Peyer's patch (tissue), 4 donors: ENCODE data around the gene MCAT. TPM values are rescaled to one million over a fixed set of nuclear protein-coding genes. Genes with fewer than 3 reads are reported as not detected.

ENCODE experiments used
- DNase-seq, 3 donors: peaks; one replicate each; pipeline ENCODE4 v3.0.0-alpha.2; 2017 to 2019
- H3K27ac ChIP-seq, 4 donors: fragments of 200-600 bp; sonication (generic); one replicate each; pipeline ENCODE4 v1.5.1; 2016 to 2019
- H3K27me3 ChIP-seq, 2 donors: fragments of 200-600 bp; sonication (generic); one replicate each; pipeline ENCODE4 v1.5.1; 2019
- H3K36me3 ChIP-seq, 3 donors: fragments of 200-600 bp; sonication (generic); one replicate each; pipeline ENCODE4 v1.5.1; 2016 to 2019
- H3K4me1 ChIP-seq, 4 donors: fragments of 200-600 bp; sonication (generic); one replicate each; pipeline ENCODE4 v1.5.1; 2016 to 2019
- H3K4me3 ChIP-seq, 4 donors: fragments of 200-600 bp; sonication (generic); 1 replicate in 3 of 4; 2 replicates in 1 of 4; pipeline ENCODE4 v1.5.1; 2016 to 2019; ENCODE audit warnings: mild to moderate bottlenecking in 1 of 4
- H3K9me3 ChIP-seq, 4 donors: fragments of 200-600 bp; sonication (generic); one replicate each; pipeline ENCODE4 v1.5.1; 2016 to 2019; ENCODE audit warnings: mild to moderate bottlenecking in 1 of 4
- POLR2A ChIP-seq, 2 donors: fragments of 450-650 bp; IDR thresholded peaks; one replicate each; pipeline ENCODE4 v1.5.1; 2017; ENCODE audit warnings: antibody characterized with exemption in 2 of 2, mild to moderate bottlenecking in 2 of 2, moderate library complexity in 2 of 2
- total RNA-seq, 4 donors: library from RNA; depleted of rRNA; stranded (reverse); fragments of >200 nt; gene quantifications; one replicate each; pipeline ENCODE4 v1.1.0, GENCODE V29; 2016
- TF ChIP-seq, protein P1 (sequence below), 6 experiments: fragments of 450-650 bp in 4 of 6; fragments of 200-600 bp in 2 of 6; sonication (generic) in 1 of 6; IDR thresholded peaks; one replicate each; pipeline ENCODE4 v1.5.1; 2017 to 2019; ENCODE audit warnings: antibody characterized with exemption in 6 of 6, mild to moderate bottlenecking in 3 of 6, moderate library complexity in 1 of 6

MCAT gene
- total RNA-seq, 4 donors from 2014 or later, result 9.1 to 28.5 (median 15.1) TPM

DNA sequence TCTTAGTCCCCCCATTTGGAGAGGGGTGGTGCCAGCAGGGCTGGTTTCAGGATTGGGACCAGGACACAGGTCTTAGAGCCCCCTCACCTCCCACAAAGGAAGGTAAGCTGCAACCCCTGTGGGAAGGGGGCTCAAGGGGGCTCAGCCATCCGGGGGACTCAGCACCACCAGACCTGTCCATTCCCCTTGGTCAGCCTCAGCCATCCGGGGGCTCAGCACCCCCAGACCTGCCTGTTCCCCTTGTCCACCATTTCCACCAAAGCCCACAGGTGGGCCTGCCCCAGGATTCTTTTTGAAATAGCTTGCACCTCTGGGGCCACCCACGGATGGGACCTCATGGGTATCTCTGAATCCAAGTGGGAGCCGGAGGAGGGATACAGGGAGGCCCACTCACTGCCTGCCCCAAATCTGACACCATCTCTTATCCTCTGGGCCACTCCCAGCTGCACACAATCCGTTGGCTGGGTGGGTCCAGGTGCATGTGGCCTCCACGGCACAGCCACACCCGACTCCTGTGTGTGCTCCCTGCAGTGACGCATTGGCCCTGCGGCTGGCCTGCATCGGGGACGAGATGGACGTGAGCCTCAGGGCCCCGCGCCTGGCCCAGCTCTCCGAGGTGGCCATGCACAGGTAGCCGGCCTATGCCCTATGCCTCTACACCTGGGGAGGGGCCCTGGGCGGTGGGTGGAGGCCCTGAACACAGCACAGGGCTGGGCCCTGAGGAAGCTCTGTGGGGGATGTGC is 15.9 kb downstream of the MCAT start:
- no peaks in the 10 kb centered on the region for H3K27me3 ChIP-seq
- peaks cover 9 to 46% (median 14%) of the 10 kb centered on the region in 4 donors for H3K4me1 ChIP-seq
- H3K27ac ChIP-seq, result peak overlapping the region in 3 of 4 donors; percentile 50 to 71 (median 52)
- peaks cover 0 to 15% (median 0%) of the 10 kb centered on the region in 3 donors for H3K36me3 ChIP-seq
- peak overlapping the region in 2 of 4 donors; percentile 19 to 27 for H3K4me3 ChIP-seq
- no peaks in the 10 kb centered on the region for H3K9me3 ChIP-seq
- peak in 2 of 3 donors; percentile 84 to 85 for DNase-seq
- TF ChIP-seq POLR2A (IDR thresholded peaks at IDR 0.05), result peak; percentile 50
- TF ChIP-seq, protein P1, sequence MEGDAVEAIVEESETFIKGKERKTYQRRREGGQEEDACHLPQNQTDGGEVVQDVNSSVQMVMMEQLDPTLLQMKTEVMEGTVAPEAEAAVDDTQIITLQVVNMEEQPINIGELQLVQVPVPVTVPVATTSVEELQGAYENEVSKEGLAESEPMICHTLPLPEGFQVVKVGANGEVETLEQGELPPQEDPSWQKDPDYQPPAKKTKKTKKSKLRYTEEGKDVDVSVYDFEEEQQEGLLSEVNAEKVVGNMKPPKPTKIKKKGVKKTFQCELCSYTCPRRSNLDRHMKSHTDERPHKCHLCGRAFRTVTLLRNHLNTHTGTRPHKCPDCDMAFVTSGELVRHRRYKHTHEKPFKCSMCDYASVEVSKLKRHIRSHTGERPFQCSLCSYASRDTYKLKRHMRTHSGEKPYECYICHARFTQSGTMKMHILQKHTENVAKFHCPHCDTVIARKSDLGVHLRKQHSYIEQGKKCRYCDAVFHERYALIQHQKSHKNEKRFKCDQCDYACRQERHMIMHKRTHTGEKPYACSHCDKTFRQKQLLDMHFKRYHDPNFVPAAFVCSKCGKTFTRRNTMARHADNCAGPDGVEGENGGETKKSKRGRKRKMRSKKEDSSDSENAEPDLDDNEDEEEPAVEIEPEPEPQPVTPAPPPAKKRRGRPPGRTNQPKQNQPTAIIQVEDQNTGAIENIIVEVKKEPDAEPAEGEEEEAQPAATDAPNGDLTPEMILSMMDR (IDR thresholded peaks at IDR 0.05), result no peak

DNA sequence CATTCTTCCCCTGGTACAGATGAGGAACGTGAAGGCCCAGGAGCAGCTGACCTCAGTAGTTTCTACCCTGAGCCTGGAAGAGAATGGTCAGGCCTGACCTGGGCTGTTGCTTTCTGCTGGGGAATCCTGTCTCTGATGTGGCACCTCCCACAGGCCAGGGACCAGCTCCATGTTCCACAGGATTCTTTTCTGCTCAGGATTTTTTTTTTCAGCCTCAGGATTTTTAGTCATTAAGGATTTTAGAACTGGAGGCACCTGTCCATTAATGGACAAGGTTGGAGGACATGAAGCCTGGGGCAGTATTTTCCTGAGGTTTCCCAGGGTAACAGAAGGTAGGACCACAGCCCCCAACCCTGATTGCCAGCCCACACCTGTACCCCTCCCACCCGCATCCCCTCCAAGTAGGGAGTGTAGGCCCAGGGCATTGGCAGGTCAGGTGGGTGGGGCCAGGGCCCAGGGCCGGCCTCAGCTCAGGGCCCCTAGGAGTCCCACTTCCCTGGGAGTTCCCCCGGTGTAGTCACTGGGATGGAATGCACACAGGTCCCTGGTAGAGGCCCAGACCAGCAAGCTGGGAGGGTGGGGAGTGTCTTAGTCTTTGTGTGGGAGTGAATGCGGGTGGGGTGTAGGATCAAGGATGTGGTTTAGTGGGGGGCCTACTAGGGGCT is 16.6 kb downstream of the MCAT start:
- no peak for TF ChIP-seq POLR2A (IDR thresholded peaks at IDR 0.05)
- TF ChIP-seq, protein P1 (IDR thresholded peaks at IDR 0.05), result no peak
- Histone ChIP-seq H3K9me3 (no peaks in the 10 kb centered on the region), H3K36me3 (peaks cover 0 to 9% (median 0%) of the 10 kb centered on the region in 3 donors), H3K4me3 (no peak overlapping the region), H3K27me3 (no peaks in the 10 kb centered on the region), H3K27ac (peak overlapping the region in 3 of 4 donors; percentile 50 to 71 (median 52)), H3K4me1 (peaks cover 9 to 46% (median 14%) of the 10 kb centered on the region in 4 donors)
- peak in 2 of 3 donors; percentile 60 to 65 for DNase-seq

DNA sequence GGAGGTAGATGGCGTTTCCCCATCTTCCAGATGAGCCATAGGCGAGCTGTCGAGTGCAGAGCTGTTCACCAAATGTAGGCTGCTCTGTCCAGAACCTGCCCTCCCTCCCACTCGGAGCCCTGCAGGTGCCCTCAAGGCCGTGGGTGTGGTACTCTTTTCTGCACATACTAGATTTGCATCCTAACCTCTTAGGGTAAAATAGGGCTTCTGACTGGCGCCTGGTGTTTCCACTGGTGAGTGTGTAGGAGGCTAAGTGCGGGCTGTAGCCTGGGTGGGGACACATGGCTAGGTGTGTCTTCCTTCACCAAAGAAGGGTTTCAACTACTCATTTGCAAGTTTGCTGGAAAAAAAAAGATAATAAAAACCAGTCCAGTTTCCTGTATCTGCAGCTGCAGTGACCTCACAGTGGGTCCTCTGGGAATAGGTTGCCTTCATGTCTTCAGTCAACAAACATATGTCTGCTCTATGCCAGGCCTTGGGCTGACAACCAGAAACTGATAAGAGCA is 24.2 kb downstream of the MCAT start:
- peaks cover 0 to 27% (median 14%) of the 10 kb centered on the region in 4 donors for H3K4me1 ChIP-seq
- no peak overlapping the region for H3K4me3 ChIP-seq
- H3K27me3 ChIP-seq, result no peaks in the 10 kb centered on the region
- H3K27ac ChIP-seq, result peak overlapping the region in 1 of 4 donors; percentile 45
- peak in 2 of 3 donors; percentile 59 to 69 for DNase-seq
- no peak for TF ChIP-seq POLR2A (IDR thresholded peaks at IDR 0.05)
- TF ChIP-seq, protein P1 (IDR thresholded peaks at IDR 0.05), result no peak
- H3K36me3 ChIP-seq, result no peaks in the 10 kb centered on the region
- H3K9me3 ChIP-seq, result no peaks in the 10 kb centered on the region

DNA sequence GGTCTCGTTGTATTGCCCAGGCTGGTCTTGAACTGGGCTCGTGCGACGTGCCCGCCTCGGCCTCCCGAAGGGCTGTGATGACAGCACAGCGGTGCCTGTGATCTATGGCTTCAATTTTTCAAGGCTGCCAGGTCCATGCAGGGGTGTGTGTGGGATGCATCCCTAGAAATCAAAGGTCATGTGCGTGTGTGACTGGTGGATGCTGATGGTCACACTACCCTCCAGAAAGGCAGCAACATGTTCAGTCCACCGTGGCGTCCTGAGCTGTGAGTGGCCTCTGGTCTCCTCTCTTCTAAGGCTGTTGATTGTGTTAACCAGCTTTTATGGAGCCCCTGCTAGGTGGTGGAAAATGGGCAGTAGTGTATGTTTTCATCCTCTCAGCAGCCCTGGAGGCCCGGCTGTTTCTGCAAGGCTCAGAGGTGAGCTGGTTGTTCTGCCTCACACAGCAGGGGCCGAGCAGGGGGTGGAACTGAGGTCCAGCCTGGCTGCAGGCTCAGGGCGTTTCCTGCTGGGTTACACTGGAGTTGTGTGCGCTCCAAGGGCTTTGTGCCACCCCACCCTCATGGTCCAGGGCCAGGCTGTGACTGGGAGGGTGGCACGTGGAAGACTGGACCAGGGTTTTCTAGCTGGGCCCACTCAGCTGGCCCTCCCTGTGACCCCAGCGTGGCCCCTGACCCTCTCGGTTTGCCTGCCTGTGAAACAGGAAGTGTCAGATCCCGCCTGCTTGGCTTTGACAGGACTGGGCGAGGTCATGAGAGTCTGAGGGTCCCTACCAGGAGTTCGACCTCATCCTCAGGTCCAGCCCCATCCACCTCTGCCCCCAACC is 25.0 kb downstream of the MCAT start:
- peak in 1 of 3 donors; percentile 63 for DNase-seq
- Histone ChIP-seq H3K27me3 (no peaks in the 10 kb centered on the region), H3K4me3 (no peak overlapping the region), H3K4me1 (peaks cover 0 to 27% (median 14%) of the 10 kb centered on the region in 4 donors), H3K27ac (peak overlapping the region in 2 of 4 donors; percentile 29 to 45), H3K9me3 (no peaks in the 10 kb centered on the region), H3K36me3 (no peaks in the 10 kb centered on the region)
- TF ChIP-seq, protein P1 (IDR thresholded peaks at IDR 0.05), result no peak
- TF ChIP-seq POLR2A (IDR thresholded peaks at IDR 0.05), result no peak

DNA sequence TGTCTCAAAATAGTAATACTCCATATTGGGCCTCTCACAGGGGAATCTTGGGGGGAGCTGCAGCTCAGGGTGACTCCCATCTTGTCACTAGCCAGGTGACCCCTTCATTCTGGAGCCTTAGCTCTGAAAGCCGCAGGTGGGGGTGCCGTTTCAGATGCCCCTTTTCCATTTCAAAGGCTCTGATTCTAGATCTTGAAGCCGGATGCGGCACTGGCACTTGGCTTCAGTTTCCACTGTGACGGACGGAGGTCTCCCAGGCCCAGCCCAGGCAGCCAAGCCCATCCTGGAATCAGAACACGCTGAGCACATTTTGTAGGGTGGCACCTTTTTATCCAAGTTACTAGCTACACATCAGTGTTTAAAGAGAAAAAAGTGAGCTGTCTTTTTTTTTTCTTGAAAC is 26.3 kb downstream of the MCAT start:
- Histone ChIP-seq H3K4me3 (no peak overlapping the region), H3K4me1 (peaks cover 0 to 21% (median 14%) of the 10 kb centered on the region in 4 donors), H3K27ac (no peak overlapping the region), H3K27me3 (no peaks in the 10 kb centered on the region), H3K9me3 (no peaks in the 10 kb centered on the region), H3K36me3 (no peaks in the 10 kb centered on the region)
- TF ChIP-seq, protein P1 (IDR thresholded peaks at IDR 0.05), result no peak
- no peak for TF ChIP-seq POLR2A (IDR thresholded peaks at IDR 0.05)
- DNase-seq, result no peak
